ENCODE measurements around the gene XXYLT1. TPM values are rescaled to one million over a fixed set of nuclear protein-coding genes. Genes with fewer than 3 reads are reported as not detected.

The XXYLT1 gene
- total and polyA plus RNA-seq, 10 of the 15 experiments (the other 5 are each of a cell fraction or from before 2014, with no cell fraction given), result 1.2 to 14.2 (median 9.3) TPM

DNA sequence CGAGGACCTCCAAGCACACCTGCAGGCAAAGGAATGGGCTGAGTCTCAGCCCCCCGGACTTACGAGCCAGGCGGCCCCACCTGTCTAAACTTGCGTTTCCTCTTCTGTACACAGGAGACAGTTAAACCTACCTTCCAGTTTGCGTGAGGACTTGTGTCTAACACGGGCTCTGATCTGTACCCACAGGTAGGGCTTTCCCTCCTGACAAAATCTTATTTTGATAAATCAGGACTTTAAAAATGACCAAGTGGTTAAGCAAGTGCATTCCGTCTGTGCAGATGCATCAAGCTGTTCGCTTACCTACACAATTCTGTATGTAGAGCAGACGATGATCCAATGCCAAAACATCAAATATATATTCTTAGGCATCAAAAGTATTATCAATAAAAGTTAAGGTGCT lies 238.0 kb downstream of the XXYLT1 start:
- Histone ChIP-seq H3K27ac (ENCODE audit: control insufficient read depth, insufficient read depth) (no peak overlapping the region), H3K27me3 (replicated peaks in 1 of 2; ENCODE audit: control insufficient read depth in 2 of 2, insufficient read depth in 2 of 2, low read length in 1 of 2) (no peaks in the 10 kb centered on the region; a peak in 1 of 4 replicates), H3K4me2 (ENCODE audit: control insufficient read depth, insufficient read depth) (no peak overlapping the region), H3K36me3 (ENCODE audit: control insufficient read depth in 2 of 2, insufficient read depth in 2 of 2, low read length in 1 of 2) (no peaks in the 10 kb centered on the region), H3K4me1 (ENCODE audit: control insufficient read depth, insufficient read depth, low read length) (no peaks in the 10 kb centered on the region), H3K9ac (ENCODE audit: control insufficient read depth, insufficient read depth, low read length) (no peak overlapping the region), H3K79me2 (ENCODE audit: control insufficient read depth, insufficient read depth, low read length) (no peaks in the 10 kb centered on the region), H4K20me1 (ENCODE audit: control insufficient read depth, insufficient read depth) (no peaks in the 10 kb centered on the region), H3K4me3 (no peak overlapping the region), H3K9me3 (replicated peaks; ENCODE audit: control insufficient read depth, insufficient read depth, low read length) (no peaks in the 10 kb centered on the region), H2AFZ (ENCODE audit: control insufficient read depth, low read depth, low read length) (no peak overlapping the region)
- DNase-seq (ENCODE audit: low read depth, low spot score) (no peak), ATAC-seq (no peak), FAIRE-seq (no peak)
- in situ Hi-C loops (cut with MboI) (no loop called here), intact Hi-C loops (cut with micrococcal nuclease; ENCODE audit: unreplicated experiment) (no loop called here)
- no TSS peak for BruUV-seq (replicated peaks)
- ChIA-PET RAD21 (ENCODE audit: unreplicated experiment) (no interaction called here), CTCF (no interaction called here), POLR2A (no interaction called here), SMC1A (ENCODE audit: uncharacterized antibody, unreplicated experiment) (no interaction called here)
- 32% methylated on average over 10 of the region's 10 CpGs for WGBS (ENCODE audit: insufficient coverage, insufficient replicate concordance, low lambda C conversion rate, missing lambda C conversion rate)
- no peak for TF ChIP-seq SMAD1 (IDR thresholded peaks at IDR 0.05; ENCODE audit: low read depth, partially characterized antibody)
- TF ChIP-seq PAX5 (IDR thresholded peaks at IDR 0.05; ENCODE audit: borderline replicate concordance, low read depth, low read length), result no peak
- no peak for TF ChIP-seq HDGF (IDR thresholded peaks at IDR 0.05)
- no peak for TF ChIP-seq MTA3 (IDR thresholded peaks at IDR 0.05; ENCODE audit: borderline replicate concordance, low read length)
- TF ChIP-seq, protein P1, sequence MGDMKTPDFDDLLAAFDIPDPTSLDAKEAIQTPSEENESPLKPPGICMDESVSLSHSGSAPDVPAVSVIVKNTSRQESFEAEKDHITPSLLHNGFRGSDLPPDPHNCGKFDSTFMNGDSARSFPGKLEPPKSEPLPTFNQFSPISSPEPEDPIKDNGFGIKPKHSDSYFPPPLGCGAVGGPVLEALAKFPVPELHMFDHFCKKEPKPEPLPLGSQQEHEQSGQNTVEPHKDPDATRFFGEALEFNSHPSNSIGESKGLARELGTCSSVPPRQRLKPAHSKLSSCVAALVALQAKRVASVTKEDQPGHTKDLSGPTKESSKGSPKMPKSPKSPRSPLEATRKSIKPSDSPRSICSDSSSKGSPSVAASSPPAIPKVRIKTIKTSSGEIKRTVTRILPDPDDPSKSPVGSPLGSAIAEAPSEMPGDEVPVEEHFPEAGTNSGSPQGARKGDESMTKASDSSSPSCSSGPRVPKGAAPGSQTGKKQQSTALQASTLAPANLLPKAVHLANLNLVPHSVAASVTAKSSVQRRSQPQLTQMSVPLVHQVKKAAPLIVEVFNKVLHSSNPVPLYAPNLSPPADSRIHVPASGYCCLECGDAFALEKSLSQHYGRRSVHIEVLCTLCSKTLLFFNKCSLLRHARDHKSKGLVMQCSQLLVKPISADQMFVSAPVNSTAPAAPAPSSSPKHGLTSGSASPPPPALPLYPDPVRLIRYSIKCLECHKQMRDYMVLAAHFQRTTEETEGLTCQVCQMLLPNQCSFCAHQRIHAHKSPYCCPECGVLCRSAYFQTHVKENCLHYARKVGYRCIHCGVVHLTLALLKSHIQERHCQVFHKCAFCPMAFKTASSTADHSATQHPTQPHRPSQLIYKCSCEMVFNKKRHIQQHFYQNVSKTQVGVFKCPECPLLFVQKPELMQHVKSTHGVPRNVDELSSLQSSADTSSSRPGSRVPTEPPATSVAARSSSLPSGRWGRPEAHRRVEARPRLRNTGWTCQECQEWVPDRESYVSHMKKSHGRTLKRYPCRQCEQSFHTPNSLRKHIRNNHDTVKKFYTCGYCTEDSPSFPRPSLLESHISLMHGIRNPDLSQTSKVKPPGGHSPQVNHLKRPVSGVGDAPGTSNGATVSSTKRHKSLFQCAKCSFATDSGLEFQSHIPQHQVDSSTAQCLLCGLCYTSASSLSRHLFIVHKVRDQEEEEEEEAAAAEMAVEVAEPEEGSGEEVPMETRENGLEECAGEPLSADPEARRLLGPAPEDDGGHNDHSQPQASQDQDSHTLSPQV (IDR thresholded peaks at IDR 0.05), result no peak
- TF ChIP-seq TCF12 (IDR thresholded peaks at IDR 0.05; ENCODE audit: low read depth, low read length), result no peak
- TF ChIP-seq, protein P2, sequence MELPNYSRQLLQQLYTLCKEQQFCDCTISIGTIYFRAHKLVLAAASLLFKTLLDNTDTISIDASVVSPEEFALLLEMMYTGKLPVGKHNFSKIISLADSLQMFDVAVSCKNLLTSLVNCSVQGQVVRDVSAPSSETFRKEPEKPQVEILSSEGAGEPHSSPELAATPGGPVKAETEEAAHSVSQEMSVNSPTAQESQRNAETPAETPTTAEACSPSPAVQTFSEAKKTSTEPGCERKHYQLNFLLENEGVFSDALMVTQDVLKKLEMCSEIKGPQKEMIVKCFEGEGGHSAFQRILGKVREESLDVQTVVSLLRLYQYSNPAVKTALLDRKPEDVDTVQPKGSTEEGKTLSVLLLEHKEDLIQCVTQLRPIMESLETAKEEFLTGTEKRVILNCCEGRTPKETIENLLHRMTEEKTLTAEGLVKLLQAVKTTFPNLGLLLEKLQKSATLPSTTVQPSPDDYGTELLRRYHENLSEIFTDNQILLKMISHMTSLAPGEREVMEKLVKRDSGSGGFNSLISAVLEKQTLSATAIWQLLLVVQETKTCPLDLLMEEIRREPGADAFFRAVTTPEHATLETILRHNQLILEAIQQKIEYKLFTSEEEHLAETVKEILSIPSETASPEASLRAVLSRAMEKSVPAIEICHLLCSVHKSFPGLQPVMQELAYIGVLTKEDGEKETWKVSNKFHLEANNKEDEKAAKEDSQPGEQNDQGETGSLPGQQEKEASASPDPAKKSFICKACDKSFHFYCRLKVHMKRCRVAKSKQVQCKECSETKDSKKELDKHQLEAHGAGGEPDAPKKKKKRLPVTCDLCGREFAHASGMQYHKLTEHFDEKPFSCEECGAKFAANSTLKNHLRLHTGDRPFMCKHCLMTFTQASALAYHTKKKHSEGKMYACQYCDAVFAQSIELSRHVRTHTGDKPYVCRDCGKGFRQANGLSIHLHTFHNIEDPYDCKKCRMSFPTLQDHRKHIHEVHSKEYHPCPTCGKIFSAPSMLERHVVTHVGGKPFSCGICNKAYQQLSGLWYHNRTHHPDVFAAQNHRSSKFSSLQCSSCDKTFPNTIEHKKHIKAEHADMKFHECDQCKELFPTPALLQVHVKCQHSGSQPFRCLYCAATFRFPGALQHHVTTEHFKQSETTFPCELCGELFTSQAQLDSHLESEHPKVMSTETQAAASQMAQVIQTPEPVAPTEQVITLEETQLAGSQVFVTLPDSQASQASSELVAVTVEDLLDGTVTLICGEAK (IDR thresholded peaks at IDR 0.05; ENCODE audit: borderline replicate concordance), result no peak
- TF ChIP-seq EED (IDR thresholded peaks at IDR 0.05; ENCODE audit: low read depth), result no peak
- TF ChIP-seq YBX1 (IDR thresholded peaks at IDR 0.05), result no peak
- TF ChIP-seq ZNF384 (IDR thresholded peaks at IDR 0.05; ENCODE audit: borderline replicate concordance, low read depth, low read length), result no peak
- TF ChIP-seq HDAC6 (IDR thresholded peaks at IDR 0.05; ENCODE audit: unreplicated experiment), result no peak
- TF ChIP-seq RELA (IDR thresholded peaks at IDR 0.05; ENCODE audit: borderline replicate concordance, partially characterized antibody), result no peak
- TF ChIP-seq, protein P3, sequence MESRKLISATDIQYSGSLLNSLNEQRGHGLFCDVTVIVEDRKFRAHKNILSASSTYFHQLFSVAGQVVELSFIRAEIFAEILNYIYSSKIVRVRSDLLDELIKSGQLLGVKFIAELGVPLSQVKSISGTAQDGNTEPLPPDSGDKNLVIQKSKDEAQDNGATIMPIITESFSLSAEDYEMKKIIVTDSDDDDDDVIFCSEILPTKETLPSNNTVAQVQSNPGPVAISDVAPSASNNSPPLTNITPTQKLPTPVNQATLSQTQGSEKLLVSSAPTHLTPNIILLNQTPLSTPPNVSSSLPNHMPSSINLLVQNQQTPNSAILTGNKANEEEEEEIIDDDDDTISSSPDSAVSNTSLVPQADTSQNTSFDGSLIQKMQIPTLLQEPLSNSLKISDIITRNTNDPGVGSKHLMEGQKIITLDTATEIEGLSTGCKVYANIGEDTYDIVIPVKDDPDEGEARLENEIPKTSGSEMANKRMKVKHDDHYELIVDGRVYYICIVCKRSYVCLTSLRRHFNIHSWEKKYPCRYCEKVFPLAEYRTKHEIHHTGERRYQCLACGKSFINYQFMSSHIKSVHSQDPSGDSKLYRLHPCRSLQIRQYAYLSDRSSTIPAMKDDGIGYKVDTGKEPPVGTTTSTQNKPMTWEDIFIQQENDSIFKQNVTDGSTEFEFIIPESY (IDR thresholded peaks at IDR 0.05), result no peak
- TF ChIP-seq EP300 (IDR thresholded peaks at IDR 0.05; ENCODE audit: borderline replicate concordance in 1 of 2, control insufficient read depth in 1 of 2, low read depth in 2 of 2, low read length in 2 of 2), result no peak
- TF ChIP-seq SUZ12 (IDR thresholded peaks at IDR 0.05; ENCODE audit: unreplicated experiment), result no peak
- TF ChIP-seq RAD21 (IDR thresholded peaks at IDR 0.05; ENCODE audit: insufficient read depth, low read depth, low read length), result no peak
